ENCODE results near the gene SLC22A23.

SLC22A23 gene

GRCh38 chr6:3319610-3320200 lies 137.1 kb downstream of the SLC22A23 start:
- DNase-seq (ENCODE audit: low read depth, low spot score): no peak

GRCh38 chr6:3318821-3319540 lies 137.9 kb downstream of the SLC22A23 start:
- no peak for DNase-seq (ENCODE audit: low read depth, low spot score)

- no peak for DNase-seq (ENCODE audit: low read depth, low spot score)
Measured at GRCh38 chr6:3318226-3318625, 138.6 kb downstream of the SLC22A23 start.

GRCh38 chr6:3317741-3318211 lies 139.1 kb downstream of the SLC22A23 start:
- DNase-seq (ENCODE audit: low read depth, low spot score): no peak

GRCh38 chr6:3316818-3317217 lies 140.0 kb downstream of the SLC22A23 start:
- DNase-seq (ENCODE audit: low read depth, low spot score): no peak

- DNase-seq (ENCODE audit: low read depth, low spot score): no peak
Measured at GRCh38 chr6:3316331-3316730, 140.5 kb downstream of the SLC22A23 start.

GRCh38 chr6:3315841-3316240 lies 141.0 kb downstream of the SLC22A23 start:
- no peak for DNase-seq (ENCODE audit: low read depth, low spot score)

- DNase-seq (ENCODE audit: low read depth, low spot score): no peak
Measured at GRCh38 chr6:3314621-3315467, 142.0 kb downstream of the SLC22A23 start.

GRCh38 chr6:3314176-3314575 lies 142.7 kb downstream of the SLC22A23 start:
- no peak for DNase-seq (ENCODE audit: low read depth, low spot score)

- DNase-seq (ENCODE audit: low read depth, low spot score): no peak
Measured at GRCh38 chr6:3312604-3313231, 144.1 kb downstream of the SLC22A23 start.

- DNase-seq (ENCODE audit: low read depth, low spot score): no peak
Measured at GRCh38 chr6:3311826-3312225, 145.0 kb downstream of the SLC22A23 start.

GRCh38 chr6:3310703-3311102 lies 146.1 kb downstream of the SLC22A23 start:
- DNase-seq (ENCODE audit: low read depth, low spot score): no peak

GRCh38 chr6:3310051-3310448 lies 146.8 kb downstream of the SLC22A23 start:
- DNase-seq (ENCODE audit: low read depth, low spot score): no peak

- no peak for DNase-seq (ENCODE audit: low read depth, low spot score)
Measured at GRCh38 chr6:3309391-3310050, 147.3 kb downstream of the SLC22A23 start.

GRCh38 chr6:3308106-3308505 lies 148.7 kb downstream of the SLC22A23 start:
- no peak for DNase-seq (ENCODE audit: low read depth, low spot score)

- no peak for DNase-seq (ENCODE audit: low read depth, low spot score)
Measured at GRCh38 chr6:3307436-3307835, 149.4 kb downstream of the SLC22A23 start.

GRCh38 chr6:3306848-3307247 lies 150.0 kb downstream of the SLC22A23 start:
- DNase-seq (ENCODE audit: low read depth, low spot score): no peak

GRCh38 chr6:3305831-3306230 lies 151.0 kb downstream of the SLC22A23 start:
- DNase-seq (ENCODE audit: low read depth, low spot score): no peak

- DNase-seq (ENCODE audit: low read depth, low spot score): no peak
Measured at GRCh38 chr6:3305216-3305565, 151.7 kb downstream of the SLC22A23 start.

- DNase-seq (ENCODE audit: low read depth, low spot score): no peak
Measured at GRCh38 chr6:3304500-3305215, 152.2 kb downstream of the SLC22A23 start.

All from astrocyte of the hippocampus (primary cell).